GM10847 (cell line): Measurements from ENCODE around the gene ATP7A.

Experiments used
- POLR2A ChIP-seq: IDR thresholded peaks from 2 replicates; pipeline ENCODE4 v1.6.1; 2011; ENCODE audit not compliant: insufficient read length; ENCODE audit errors: extremely low read depth

ATP7A gene

DNA sequence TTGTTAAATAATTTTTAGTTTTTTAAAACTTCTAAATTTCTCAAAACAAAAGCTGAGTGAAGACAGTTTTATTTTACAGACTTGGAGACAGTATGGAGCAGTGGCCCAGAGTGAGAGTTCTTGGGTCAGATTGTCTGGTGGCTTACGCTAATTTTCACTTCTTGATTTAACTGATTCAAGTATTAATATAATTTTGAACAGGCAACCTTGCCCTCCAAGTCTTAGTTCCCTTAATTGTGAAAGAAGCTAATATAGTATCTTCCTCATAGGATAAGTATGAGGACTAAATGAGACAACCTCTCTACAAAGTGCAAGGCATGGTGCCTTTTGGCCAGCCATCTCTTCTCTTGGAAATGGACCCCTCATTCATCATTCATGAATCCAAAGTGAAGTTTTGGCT lies 25.4 kb downstream of the ATP7A start:
- no peak for TF ChIP-seq POLR2A

DNA sequence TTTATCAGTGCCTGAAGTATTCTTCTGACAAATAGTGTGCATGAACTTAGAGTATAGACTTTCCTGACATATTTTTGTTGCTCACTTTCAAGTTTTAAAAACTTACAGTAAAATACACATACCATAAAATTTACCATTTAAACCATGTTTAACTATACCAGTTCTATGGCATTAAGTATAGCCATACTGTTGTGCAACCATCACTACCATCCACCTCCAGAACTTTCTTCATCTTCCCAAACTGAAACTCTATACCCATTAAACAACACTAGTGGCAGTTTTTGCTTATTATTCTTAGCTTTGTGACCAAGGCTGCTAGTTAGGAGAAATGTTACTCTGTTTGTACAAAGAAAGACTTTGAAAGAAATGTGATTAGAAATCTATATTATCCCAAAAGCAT lies 25.8 kb downstream of the ATP7A start:
- no peak for TF ChIP-seq POLR2A

DNA sequence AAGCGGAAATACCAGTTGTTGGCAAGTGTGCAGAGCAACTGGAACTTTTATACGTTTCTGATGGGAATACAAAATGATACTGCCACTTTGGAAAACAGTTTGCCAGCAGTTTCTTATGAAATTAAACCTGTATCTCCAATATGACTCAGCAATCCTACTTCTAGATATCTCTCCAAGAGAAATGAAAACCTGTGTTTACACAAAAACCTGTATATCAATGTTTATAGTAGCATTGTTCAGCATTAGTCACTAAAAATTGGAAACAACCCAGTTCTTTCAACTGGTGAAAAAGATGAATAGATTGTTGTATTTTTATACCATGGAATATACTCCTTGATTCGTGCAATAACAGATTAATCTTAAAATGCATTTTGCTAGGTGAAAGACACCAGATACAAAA lies 26.8 kb downstream of the ATP7A start:
- TF ChIP-seq POLR2A = no peak

DNA sequence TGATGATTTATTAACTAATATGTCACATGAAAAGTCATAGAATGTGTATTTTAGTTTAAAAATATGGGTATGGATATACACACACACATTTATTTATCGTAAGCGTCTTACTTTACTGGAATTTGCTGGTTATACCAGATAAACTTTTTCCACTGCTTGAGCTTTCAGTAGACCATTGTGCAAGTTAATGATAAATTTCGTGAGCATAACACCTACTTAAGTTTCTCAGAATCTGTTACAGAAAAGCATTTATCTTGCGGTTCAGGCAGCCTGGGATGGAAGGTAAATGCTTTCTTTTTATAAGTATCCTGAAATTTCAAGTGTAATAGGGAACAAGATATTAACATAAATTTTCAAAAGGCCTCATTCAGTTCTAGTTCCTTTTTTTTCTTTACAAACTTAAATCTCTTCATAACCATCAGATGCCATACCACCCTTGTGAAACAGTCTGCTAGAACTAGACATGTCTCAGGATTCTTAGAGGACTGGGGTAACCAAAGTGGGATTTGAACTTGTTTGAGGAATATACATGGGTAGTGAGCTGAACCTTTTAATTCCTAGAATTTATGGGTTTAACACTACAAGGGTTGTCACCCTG lies 27.7 kb downstream of the ATP7A start:
- TF ChIP-seq POLR2A = no peak

DNA sequence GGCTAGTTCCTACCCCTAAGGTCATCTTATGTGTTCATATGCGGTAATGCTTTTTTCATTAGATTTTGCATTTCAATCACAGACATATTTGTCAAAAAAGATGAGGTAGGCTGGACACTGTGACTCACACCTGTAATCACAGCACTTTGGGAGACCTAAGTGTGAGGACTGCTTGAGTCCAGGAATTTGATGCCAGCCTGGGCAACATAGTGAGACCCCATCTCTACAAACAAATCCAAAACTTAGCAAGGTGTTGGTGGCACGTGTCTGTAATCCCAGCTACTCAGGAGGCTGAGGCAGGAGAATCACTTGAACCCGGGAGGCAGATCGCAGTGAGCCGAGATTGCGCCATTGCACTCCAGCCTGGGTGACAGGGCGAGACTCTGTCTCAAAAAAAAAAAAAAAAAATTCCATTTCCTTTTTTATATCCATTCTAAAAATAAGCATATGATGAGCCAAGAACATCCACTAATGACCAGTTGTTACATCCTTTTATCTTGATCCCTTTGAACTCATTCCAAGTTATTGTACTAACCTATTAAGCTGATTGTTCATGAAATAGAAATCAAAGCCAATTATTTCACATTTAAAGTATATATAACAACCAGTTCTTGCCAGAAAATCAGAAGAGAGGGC lies 35.5 kb downstream of the ATP7A start:
- TF ChIP-seq POLR2A = no peak

DNA sequence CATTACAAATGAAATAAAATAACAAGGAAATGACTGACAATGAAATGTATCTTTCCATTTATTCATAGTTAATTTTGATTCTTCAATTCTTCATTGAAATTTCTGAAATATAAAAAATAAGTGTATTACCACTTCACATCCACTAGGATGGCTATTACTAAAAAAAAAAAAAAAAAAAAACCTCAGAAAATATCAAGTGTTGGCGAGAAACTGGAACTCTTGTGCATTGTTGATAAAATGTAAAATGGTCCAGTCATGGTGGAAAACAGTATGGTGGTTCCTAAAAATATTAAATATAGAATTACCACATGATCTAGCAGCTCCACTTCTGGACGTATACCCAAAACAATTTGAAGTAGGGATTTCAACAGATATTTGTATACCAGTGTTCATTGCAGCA lies 36.1 kb downstream of the ATP7A start:
- no peak for TF ChIP-seq POLR2A

DNA sequence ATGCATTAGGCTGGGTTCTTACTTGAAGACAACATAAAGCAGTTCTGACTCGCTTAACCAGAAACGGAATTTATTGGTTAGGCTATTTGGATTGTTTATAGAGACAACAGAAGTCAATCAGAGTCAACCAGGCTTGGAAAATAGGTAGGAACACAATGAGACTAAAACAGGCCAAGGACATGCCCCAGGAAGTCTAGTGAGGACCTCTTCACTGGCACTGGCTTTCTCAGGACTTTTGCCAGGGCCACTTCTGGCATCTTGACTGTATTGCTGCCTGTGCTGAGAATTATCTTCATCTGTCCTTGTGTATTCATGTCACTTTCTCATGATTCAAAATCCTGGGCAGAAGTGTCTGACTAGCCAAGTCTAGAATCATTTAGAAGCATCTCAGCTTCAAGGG lies 39.3 kb downstream of the ATP7A start:
- TF ChIP-seq POLR2A = no peak

DNA sequence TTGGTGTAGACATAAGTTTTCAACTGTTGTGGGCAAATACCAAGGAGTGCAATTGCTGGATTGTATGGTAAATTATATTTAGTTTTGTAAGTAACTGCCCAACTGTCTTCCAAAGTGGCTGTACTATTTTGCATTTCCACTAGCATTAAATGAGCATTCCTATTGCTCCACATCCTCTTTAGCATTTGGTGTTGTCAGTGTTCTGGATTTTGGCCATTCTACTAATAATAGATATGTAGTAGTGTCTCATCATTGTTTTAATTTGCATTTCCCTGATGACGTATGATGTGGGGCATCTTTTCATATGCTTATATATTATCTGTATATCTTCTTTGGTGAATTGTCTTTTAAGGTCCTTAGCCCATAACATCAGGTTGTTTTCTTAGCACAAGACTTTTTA lies 41.7 kb downstream of the ATP7A start:
- TF ChIP-seq POLR2A = no peak

DNA sequence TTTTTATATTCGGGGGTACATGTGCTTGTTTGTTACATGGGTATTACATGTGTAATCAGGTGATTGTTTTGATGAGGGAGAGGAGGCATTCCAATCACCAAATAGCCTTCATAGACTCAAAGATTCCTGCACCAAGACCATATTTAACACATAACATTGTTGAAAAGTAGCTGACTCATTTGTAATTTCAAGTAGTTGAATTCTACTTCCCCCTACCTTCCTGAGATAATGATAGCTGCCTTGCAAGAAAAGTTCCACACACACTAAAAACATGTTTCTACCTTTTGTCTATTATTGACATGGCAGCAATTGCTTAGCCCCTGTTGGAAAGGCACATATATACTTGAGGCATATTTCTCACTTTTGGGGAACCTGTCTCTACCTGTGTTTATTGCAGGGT lies 42.8 kb downstream of the ATP7A start:
- no peak for TF ChIP-seq POLR2A

DNA sequence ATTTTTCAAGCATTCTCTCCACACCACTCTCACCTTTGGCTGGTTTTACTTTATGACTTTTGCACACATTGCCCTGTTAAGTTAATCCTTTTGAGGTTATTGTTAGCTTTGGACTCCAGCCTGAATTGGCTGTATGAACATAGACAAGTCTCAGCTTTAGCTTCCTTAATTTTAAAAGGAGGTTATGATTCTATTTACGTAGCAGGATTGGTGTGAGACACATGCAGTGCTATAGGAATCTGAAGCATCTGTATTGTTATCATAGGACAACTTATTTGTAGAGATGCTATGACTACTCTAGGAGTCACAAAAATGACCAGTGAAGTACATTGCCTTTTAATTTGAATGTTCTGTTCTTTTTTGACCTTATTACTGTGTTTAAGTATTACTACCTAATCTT lies 43.2 kb downstream of the ATP7A start:
- no peak for TF ChIP-seq POLR2A

DNA sequence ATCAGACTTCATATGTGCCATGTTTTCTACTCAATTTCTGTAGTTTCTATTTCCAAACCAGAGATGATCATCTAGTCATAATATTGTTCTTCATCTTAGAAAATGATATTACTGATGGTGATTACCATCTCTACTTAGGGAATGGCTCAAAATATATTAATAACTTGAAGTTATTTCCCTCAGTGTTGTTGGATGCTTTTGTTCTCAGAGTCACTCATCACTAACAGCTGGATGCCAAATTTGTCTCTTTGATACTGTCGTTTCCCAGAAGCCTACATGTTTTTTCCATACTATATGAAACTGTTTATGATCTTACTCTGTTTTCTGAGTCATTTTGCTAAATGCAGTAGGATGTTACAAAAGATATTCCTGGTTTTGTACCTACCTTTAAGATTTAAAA lies 50.1 kb downstream of the ATP7A start:
- no peak for TF ChIP-seq POLR2A

DNA sequence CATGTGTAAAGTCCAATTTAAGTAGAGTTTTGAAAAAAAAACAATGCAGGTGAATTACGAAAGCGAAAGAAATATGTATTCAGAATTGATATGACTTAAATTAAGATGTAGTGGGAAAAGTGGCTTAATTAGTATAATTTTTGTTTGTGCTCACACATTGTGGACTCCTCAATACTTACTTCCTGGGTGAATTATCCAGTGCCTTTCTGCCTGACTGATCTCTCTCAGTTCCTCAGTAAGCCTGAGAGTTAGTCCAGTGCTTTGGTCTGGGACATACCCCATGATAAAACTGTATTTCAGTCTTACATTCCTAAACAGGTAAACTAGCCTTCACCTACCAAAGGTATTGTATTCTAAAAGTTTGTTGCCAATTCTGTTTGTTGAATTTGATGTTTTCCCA lies 50.6 kb downstream of the ATP7A start:
- TF ChIP-seq POLR2A = no peak

DNA sequence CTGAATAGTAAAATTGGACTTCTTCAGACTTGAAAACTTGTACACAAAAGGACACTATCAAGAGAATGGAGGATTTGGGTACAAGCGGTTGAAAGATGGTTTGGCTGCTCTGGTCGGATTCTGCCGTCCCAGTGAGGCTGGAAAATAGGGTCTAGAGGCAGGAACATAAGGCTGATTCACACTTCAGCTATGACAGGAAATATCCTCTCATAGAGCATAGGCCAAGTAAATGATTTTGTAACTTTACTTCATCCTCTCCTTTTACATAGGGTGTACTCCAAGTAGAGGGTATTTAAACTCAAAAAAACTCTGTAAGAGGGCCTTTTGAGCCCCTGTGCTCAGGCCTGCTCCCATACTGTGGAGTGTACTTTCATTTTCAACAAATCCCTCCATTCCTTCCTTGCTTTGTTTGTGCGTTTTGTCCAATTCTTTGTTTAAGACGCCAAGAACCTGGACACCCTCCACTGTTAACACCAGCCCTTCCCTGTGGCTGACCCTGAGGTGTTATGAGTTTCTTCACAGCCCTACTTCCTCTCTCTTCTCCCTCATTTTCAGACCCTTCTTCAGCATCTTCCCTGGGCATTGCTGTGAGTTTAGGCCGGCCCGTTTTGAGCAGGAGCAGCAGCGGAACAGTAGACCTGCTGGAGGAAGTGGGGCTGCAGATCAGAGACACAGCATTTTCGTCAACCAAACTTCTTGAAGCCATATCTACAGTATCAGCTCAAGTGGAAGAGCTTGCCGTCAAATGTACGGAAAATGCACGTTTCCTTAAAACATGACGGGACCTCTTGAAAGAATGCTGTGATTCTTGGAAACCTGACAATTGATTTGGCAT lies 51.8 kb downstream of the ATP7A start:
- TF ChIP-seq POLR2A = no peak

DNA sequence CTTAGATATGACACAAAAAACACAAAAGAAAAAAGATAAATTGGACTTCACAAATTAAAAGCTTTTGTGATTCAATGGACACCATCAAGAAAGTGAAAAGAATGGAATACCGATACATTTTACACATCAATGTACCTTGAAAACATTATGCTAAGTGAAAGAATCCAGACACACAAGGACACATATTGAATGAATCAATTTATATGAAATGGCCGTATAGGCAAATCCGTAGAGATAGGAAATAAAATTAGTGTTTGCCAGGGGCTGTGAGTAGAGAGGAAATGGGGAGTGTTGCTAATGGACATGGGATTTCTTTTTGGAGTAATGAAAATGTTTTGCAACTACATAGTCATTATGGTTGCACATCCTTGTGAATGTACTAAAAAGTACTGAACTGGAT lies 55.9 kb downstream of the ATP7A start:
- TF ChIP-seq POLR2A = no peak

DNA sequence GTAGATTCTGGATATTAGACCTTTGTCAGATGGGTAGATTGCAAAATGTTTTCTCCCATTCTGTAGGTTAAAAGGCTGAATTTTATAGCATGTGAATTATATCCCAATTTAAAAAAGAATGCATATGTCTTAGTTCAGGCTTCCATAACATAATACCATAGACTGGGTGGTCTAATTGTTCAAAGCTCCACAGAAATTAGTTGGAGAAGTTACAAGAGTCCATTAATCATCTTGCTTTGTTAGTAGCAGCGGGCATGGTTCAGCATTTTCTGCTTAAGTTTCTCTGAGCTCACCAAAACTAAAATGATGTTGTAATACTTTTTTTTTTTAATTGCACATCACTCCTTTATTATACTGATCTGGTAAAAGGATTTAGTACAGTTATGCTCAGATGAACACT lies 57.1 kb downstream of the ATP7A start:
- no peak for TF ChIP-seq POLR2A

DNA sequence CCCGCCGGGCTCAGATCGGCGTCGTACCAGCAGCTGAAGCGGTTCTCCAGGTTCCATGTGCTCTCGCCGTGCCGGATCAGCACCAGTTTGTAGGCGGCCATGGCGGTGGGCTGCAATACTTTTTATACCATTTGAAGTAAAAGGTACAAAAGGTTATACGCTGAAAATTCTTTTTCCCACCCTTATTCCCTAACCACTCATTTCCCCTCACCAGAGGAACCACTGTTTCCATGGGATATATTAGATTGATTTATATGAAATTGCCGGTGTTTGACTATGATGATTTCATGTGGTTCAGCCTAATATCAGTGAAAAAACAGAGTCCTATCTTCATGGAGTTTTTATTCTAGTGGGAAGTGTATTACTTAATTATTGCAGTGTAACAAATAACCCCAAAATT lies 59.0 kb downstream of the ATP7A start, which contains the start of gene PGAM4:
Gene PGAM4 (minus strand): TSS at position 101 of the 400 bp plus-strand sequence. CDS start 0 bp downstream, at position 101.
- no peak for TF ChIP-seq POLR2A
